HepG2 (cell line): Measurements from ENCODE around the gene ZNF782. TPM values are rescaled to one million over a fixed set of nuclear protein-coding genes. Genes with fewer than 3 reads are reported as not detected.

Experiments
- CENPT ChIP-seq: sonication (generic); formaldehyde crosslinking; IDR thresholded peaks from 2 replicates; pipeline ENCODE4 v1.8.0; 2022; ENCODE audit warnings: low read depth, mild to moderate bottlenecking, moderate library complexity, missing genetic modification reagents
- ELF4 ChIP-seq: sonication (generic); formaldehyde crosslinking; IDR thresholded peaks from 2 replicates; pipeline ENCODE4 v1.5.0; 2020; ENCODE audit warnings: missing genetic modification reagents, mild to moderate bottlenecking, moderate library complexity, borderline replicate concordance
- GTF3A ChIP-seq: sonication (generic); formaldehyde crosslinking; conservative IDR thresholded peaks from 2 replicates; pipeline ENCODE4 v1.4.0; 2020; ENCODE audit warnings: mild to moderate bottlenecking, missing genetic modification reagents
- MAZ ChIP-seq, 2 experiments: sonication (generic) in 1 of 2; formaldehyde crosslinking in 1 of 2; IDR thresholded peaks; 2 replicates each; pipeline versions ENCODE4 v1.5.0 to v1.6.1; 2012 to 2020; ENCODE audit warnings: low read depth in 2 of 2, mild to moderate bottlenecking in 2 of 2, borderline replicate concordance in 1 of 2, improper control_type of control experiment in 1 of 2, low read length in 1 of 2, missing genetic modification reagents in 1 of 2, moderate library complexity in 1 of 2
- NCOR1 ChIP-seq: fragments of 200-600 bp; sonication (generic); IDR thresholded peaks from 2 replicates; pipeline ENCODE4 v1.7.0; 2017; ENCODE audit warnings: antibody characterized with exemption, low read length, borderline replicate concordance
- NFIB ChIP-seq: sonication (generic); formaldehyde crosslinking; IDR thresholded peaks from 2 replicates; pipeline ENCODE4 v1.9.0; 2021; ENCODE audit warnings: missing genetic modification reagents, mild to moderate bottlenecking, borderline replicate concordance
- NRL ChIP-seq: sonication (generic); formaldehyde crosslinking; IDR thresholded peaks from 2 replicates; pipeline ENCODE4 v1.5.0; 2020; ENCODE audit warnings: missing genetic modification reagents, mild to moderate bottlenecking, moderate library complexity, borderline replicate concordance
- PHF21A ChIP-seq: sonication (generic); formaldehyde crosslinking; IDR thresholded peaks from 2 replicates; pipeline ENCODE4 v1.5.0; 2020; ENCODE audit warnings: mild to moderate bottlenecking, missing genetic modification reagents
- RFXANK ChIP-seq: IDR thresholded peaks from 2 replicates; pipeline ENCODE4 v1.6.1; 2016
- SALL2 ChIP-seq: sonication (generic); formaldehyde crosslinking; IDR thresholded peaks from 2 replicates; pipeline ENCODE4 v1.8.1; 2023; ENCODE audit warnings: mild to moderate bottlenecking, missing genetic modification reagents, inconsistent platforms
- TAF15 ChIP-seq: fragments of 200-400 bp; formaldehyde crosslinking; IDR thresholded peaks from one replicate; pipeline ENCODE4 v1.6.1; 2018; ENCODE audit warnings: mild to moderate bottlenecking, low read depth, low read length; ENCODE audit not compliant: poor library complexity, severe bottlenecking
- TBX2 ChIP-seq: sonication (generic); formaldehyde crosslinking; IDR thresholded peaks from 2 replicates; pipeline ENCODE4 v1.5.0; 2020; ENCODE audit warnings: missing genetic modification reagents, mild to moderate bottlenecking, borderline replicate concordance
- TBX3 ChIP-seq: fragments of 450-650 bp; IDR thresholded peaks from 2 replicates; pipeline ENCODE4 v1.6.1; 2017; ENCODE audit warnings: antibody characterized with exemption, mild to moderate bottlenecking, inconsistent platforms, borderline replicate concordance
- THAP11 ChIP-seq: IDR thresholded peaks from 2 replicates; pipeline ENCODE4 v1.6.1; 2016; ENCODE audit warnings: missing biosample characterization, missing genetic modification reagents
- ZNF34 ChIP-seq: sonication (generic); formaldehyde crosslinking; IDR thresholded peaks from 2 replicates; pipeline ENCODE4 v1.4.0; 2020; ENCODE audit warnings: mild to moderate bottlenecking, missing genetic modification reagents, borderline replicate concordance
- ZNF543 ChIP-seq: sonication (generic); formaldehyde crosslinking; IDR thresholded peaks from 2 replicates; pipeline ENCODE4 v1.4.0; 2020; ENCODE audit warnings: mild to moderate bottlenecking, missing genetic modification reagents
- ZNF562 ChIP-seq: sonication (generic); formaldehyde crosslinking; IDR thresholded peaks from 2 replicates; pipeline ENCODE4 v1.8.0; 2022; ENCODE audit warnings: missing genetic modification reagents, borderline replicate concordance
- ZNF780A ChIP-seq: sonication (generic); formaldehyde crosslinking; IDR thresholded peaks from 2 replicates; pipeline ENCODE4 v1.8.0; 2022; ENCODE audit warnings: mild to moderate bottlenecking, missing genetic modification reagents, moderate library complexity
- ZUFSP ChIP-seq: sonication (generic); formaldehyde crosslinking; IDR thresholded peaks from 2 replicates; pipeline ENCODE4 v1.9.0; 2021; ENCODE audit warnings: missing genetic modification reagents, mild to moderate bottlenecking, borderline replicate concordance
- polyA plus RNA-seq, 8 experiments: library from polyadenylated mRNA; depleted of rRNA in 3 of 8; stranded (reverse) in 7 of 8; unstranded in 1 of 8; fragments of >200 nt; fragmentation: Illumina TruSeq in 4 of 8; extraction: Trizol in 4 of 8; gene quantifications; 2 replicates each; pipeline versions ENCODE4 v1.2.1 to v1.2.3, GENCODE V29; 2011 to 2016; ENCODE audit warnings: low read depth in 4 of 8, missing spikeins in 1 of 8, mixed read lengths in 1 of 8; ENCODE audit not compliant: insufficient read depth in 1 of 8
- total RNA-seq, 5 experiments: library from RNA; depleted of rRNA; stranded (reverse); fragments of >200 nt; fragmentation: Illumina TruSeq; extraction: Trizol; gene quantifications; 2 replicates each; pipeline ENCODE4 v1.2.3, GENCODE V29; 2016; ENCODE audit warnings: low read depth in 1 of 5
- TF ChIP-seq, protein P1 (sequence below): sonication (generic); formaldehyde crosslinking; IDR thresholded peaks from 2 replicates; pipeline ENCODE4 v1.4.0; 2020; ENCODE audit warnings: mild to moderate bottlenecking, missing genetic modification reagents
- TF ChIP-seq, protein P2 (sequence below): sonication (generic); formaldehyde crosslinking; IDR thresholded peaks from 2 replicates; pipeline ENCODE4 v1.4.0; 2020; ENCODE audit warnings: missing genetic modification reagents
- TF ChIP-seq, protein P3 (sequence below): sonication (generic); formaldehyde crosslinking; IDR thresholded peaks from 2 replicates; pipeline ENCODE4 v1.4.0; 2020; ENCODE audit warnings: missing genetic modification reagents

Gene ZNF782
- total and polyA plus RNA-seq, 2 of the 13 experiments (the other 11 are each of a cell fraction or from before 2014, with no cell fraction given), result 1.4 to 4.9 TPM

- TF ChIP-seq, protein P1, sequence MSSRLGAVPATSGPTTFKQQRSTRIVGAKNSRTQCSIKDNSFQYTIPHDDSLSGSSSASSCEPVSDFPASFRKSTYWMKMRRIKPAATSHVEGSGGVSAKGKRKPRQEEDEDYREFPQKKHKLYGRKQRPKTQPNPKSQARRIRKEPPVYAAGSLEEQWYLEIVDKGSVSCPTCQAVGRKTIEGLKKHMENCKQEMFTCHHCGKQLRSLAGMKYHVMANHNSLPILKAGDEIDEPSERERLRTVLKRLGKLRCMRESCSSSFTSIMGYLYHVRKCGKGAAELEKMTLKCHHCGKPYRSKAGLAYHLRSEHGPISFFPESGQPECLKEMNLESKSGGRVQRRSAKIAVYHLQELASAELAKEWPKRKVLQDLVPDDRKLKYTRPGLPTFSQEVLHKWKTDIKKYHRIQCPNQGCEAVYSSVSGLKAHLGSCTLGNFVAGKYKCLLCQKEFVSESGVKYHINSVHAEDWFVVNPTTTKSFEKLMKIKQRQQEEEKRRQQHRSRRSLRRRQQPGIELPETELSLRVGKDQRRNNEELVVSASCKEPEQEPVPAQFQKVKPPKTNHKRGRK (CRISPR knock-in tag), result no peak
- TF ChIP-seq NRL (CRISPR knock-in tag), result no peak
- TF ChIP-seq ZNF562 (CRISPR knock-in tag), result no peak
- TF ChIP-seq ZNF34 (CRISPR knock-in tag), result no peak
- no peak for TF ChIP-seq MAZ (IDR thresholded peaks at IDR 0.05; ENCODE audit: borderline replicate concordance, low read depth, low read length)
- TF ChIP-seq MAZ (CRISPR knock-in tag; IDR thresholded peaks at IDR 0.05; ENCODE audit: low read depth), result no peak
- TF ChIP-seq CENPT (CRISPR knock-in tag), result no peak
- TF ChIP-seq ZUFSP (CRISPR knock-in tag), result no peak
- no peak for TF ChIP-seq NFIB
- no peak for TF ChIP-seq NCOR1
- TF ChIP-seq, protein P2, sequence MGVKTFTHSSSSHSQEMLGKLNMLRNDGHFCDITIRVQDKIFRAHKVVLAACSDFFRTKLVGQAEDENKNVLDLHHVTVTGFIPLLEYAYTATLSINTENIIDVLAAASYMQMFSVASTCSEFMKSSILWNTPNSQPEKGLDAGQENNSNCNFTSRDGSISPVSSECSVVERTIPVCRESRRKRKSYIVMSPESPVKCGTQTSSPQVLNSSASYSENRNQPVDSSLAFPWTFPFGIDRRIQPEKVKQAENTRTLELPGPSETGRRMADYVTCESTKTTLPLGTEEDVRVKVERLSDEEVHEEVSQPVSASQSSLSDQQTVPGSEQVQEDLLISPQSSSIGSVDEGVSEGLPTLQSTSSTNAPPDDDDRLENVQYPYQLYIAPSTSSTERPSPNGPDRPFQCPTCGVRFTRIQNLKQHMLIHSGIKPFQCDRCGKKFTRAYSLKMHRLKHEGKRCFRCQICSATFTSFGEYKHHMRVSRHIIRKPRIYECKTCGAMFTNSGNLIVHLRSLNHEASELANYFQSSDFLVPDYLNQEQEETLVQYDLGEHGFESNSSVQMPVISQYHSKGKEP (CRISPR knock-in tag), result no peak
- TF ChIP-seq ELF4, result no peak
- TF ChIP-seq GTF3A, result no peak
- no peak; the same call in 1 of the 2 replicates for TF ChIP-seq PHF21A (CRISPR knock-in tag)
- TF ChIP-seq, protein P3, sequence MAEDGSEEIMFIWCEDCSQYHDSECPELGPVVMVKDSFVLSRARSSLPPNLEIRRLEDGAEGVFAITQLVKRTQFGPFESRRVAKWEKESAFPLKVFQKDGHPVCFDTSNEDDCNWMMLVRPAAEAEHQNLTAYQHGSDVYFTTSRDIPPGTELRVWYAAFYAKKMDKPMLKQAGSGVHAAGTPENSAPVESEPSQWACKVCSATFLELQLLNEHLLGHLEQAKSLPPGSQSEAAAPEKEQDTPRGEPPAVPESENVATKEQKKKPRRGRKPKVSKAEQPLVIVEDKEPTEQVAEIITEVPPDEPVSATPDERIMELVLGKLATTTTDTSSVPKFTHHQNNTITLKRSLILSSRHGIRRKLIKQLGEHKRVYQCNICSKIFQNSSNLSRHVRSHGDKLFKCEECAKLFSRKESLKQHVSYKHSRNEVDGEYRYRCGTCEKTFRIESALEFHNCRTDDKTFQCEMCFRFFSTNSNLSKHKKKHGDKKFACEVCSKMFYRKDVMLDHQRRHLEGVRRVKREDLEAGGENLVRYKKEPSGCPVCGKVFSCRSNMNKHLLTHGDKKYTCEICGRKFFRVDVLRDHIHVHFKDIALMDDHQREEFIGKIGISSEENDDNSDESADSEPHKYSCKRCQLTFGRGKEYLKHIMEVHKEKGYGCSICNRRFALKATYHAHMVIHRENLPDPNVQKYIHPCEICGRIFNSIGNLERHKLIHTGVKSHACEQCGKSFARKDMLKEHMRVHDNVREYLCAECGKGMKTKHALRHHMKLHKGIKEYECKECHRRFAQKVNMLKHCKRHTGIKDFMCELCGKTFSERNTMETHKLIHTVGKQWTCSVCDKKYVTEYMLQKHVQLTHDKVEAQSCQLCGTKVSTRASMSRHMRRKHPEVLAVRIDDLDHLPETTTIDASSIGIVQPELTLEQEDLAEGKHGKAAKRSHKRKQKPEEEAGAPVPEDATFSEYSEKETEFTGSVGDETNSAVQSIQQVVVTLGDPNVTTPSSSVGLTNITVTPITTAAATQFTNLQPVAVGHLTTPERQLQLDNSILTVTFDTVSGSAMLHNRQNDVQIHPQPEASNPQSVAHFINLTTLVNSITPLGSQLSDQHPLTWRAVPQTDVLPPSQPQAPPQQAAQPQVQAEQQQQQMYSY, result no peak
- no peak for TF ChIP-seq SALL2 (CRISPR knock-in tag)
- TF ChIP-seq ZNF543 (CRISPR knock-in tag), result no peak
- no peak for TF ChIP-seq TAF15
- TF ChIP-seq RFXANK (CRISPR knock-in tag), result no peak
- TF ChIP-seq TBX3, result no peak
- TF ChIP-seq TBX2 (CRISPR knock-in tag), result peak; percentile 31; the same call in 1 of the 2 replicates
- peak; percentile 41; the same call in 1 of the 2 replicates for TF ChIP-seq THAP11 (CRISPR knock-in tag)
- no peak for TF ChIP-seq ZNF780A (CRISPR knock-in tag)
Measured at GRCh38 chr9:96858670-96859069, 4.4 kb upstream of the ZNF782 start (continued).
